ENCODE data around the gene CEACAM3. TPM values are rescaled to one million over a fixed set of nuclear protein-coding genes. Genes with fewer than 3 reads are reported as not detected.

CEACAM3 gene
- total and polyA plus RNA-seq, 9 of the 15 experiments (the other 6 are each of a cell fraction or from before 2014, with no cell fraction given), result not detected

GRCh38 chr19:41859618-41860418 is 63.4 kb downstream of the CEACAM3 start, which contains the start of gene RPS19 (continued):
- TF ChIP-seq RNF219 (CRISPR knock-in tag; IDR thresholded peaks at IDR 0.05), result no peak
- TF ChIP-seq SMARCE1 (IDR thresholded peaks at IDR 0.05), result peak; percentile 62; the same call in 1 of the 2 replicates
- TF ChIP-seq NR2C1 (IDR thresholded peaks at IDR 0.05), result peak; percentile 93
- peak; percentile 96 for TF ChIP-seq NR2C1 (tag; IDR thresholded peaks at IDR 0.05)
- no peak for TF ChIP-seq RERE (CRISPR knock-in tag; IDR thresholded peaks at IDR 0.05; ENCODE audit: borderline replicate concordance)
- TF ChIP-seq CBX1 (IDR thresholded peaks at IDR 0.05; ENCODE audit: low read depth), result no peak; the same call in 1 of the 2 replicates
- peak; percentile 70; the same call in 1 of the 2 replicates for TF ChIP-seq ZNF592 (IDR thresholded peaks at IDR 0.05)
- TF ChIP-seq TSHZ1 (CRISPR knock-in tag; IDR thresholded peaks at IDR 0.05), result no peak
- TF ChIP-seq ARID1B (IDR thresholded peaks at IDR 0.05), result peak; percentile 61; the same call in 1 of the 2 replicates
- TF ChIP-seq ARNT (IDR thresholded peaks at IDR 0.05), result peak; percentile 65 to 78; a peak in 3 of 4 replicates

All from K562 (cell line).